ENCODE data around the gene C2CD5. TPM values are rescaled to one million over a fixed set of nuclear protein-coding genes. Genes with fewer than 3 reads are reported as not detected.
"Not testable (repeated sequence)": the region's sequence is repeated elsewhere in the genome, so short reads cannot be mapped to it uniquely, and the experiment has no call there.

C2CD5 gene
- total and polyA plus RNA-seq, 2 of the 13 experiments (the other 11 are each of a cell fraction or from before 2014, with no cell fraction given), result 12.6 to 14.6 TPM

- TF ChIP-seq, protein P1, sequence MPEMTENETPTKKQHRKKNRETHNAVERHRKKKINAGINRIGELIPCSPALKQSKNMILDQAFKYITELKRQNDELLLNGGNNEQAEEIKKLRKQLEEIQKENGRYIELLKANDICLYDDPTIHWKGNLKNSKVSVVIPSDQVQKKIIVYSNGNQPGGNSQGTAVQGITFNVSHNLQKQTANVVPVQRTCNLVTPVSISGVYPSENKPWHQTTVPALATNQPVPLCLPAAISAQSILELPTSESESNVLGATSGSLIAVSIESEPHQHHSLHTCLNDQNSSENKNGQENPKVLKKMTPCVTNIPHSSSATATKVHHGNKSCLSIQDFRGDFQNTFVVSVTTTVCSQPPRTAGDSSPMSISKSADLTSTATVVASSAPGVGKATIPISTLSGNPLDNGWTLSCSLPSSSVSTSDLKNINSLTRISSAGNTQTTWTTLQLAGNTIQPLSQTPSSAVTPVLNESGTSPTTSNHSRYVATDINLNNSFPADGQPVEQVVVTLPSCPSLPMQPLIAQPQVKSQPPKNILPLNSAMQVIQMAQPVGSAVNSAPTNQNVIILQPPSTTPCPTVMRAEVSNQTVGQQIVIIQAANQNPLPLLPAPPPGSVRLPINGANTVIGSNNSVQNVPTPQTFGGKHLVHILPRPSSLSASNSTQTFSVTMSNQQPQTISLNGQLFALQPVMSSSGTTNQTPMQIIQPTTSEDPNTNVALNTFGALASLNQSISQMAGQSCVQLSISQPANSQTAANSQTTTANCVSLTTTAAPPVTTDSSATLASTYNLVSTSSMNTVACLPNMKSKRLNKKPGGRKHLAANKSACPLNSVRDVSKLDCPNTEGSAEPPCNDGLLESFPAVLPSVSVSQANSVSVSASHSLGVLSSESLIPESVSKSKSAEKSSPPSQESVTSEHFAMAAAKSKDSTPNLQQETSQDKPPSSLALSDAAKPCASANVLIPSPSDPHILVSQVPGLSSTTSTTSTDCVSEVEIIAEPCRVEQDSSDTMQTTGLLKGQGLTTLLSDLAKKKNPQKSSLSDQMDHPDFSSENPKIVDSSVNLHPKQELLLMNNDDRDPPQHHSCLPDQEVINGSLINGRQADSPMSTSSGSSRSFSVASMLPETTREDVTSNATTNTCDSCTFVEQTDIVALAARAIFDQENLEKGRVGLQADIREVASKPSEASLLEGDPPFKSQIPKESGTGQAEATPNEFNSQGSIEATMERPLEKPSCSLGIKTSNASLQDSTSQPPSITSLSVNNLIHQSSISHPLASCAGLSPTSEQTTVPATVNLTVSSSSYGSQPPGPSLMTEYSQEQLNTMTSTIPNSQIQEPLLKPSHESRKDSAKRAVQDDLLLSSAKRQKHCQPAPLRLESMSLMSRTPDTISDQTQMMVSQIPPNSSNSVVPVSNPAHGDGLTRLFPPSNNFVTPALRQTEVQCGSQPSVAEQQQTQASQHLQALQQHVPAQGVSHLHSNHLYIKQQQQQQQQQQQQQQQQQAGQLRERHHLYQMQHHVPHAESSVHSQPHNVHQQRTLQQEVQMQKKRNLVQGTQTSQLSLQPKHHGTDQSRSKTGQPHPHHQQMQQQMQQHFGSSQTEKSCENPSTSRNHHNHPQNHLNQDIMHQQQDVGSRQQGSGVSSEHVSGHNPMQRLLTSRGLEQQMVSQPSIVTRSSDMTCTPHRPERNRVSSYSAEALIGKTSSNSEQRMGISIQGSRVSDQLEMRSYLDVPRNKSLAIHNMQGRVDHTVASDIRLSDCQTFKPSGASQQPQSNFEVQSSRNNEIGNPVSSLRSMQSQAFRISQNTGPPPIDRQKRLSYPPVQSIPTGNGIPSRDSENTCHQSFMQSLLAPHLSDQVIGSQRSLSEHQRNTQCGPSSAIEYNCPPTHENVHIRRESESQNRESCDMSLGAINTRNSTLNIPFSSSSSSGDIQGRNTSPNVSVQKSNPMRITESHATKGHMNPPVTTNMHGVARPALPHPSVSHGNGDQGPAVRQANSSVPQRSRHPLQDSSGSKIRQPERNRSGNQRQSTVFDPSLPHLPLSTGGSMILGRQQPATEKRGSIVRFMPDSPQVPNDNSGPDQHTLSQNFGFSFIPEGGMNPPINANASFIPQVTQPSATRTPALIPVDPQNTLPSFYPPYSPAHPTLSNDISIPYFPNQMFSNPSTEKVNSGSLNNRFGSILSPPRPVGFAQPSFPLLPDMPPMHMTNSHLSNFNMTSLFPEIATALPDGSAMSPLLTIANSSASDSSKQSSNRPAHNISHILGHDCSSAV (CRISPR knock-in tag; IDR thresholded peaks at IDR 0.05; ENCODE audit: borderline replicate concordance), result no peak
- TF ChIP-seq GTF2F1 (IDR thresholded peaks at IDR 0.05; ENCODE audit: low read length), result no peak
Observed at GRCh38 chr12:22447223-22447622, 97.1 kb downstream of the C2CD5 start (continued).

DNA sequence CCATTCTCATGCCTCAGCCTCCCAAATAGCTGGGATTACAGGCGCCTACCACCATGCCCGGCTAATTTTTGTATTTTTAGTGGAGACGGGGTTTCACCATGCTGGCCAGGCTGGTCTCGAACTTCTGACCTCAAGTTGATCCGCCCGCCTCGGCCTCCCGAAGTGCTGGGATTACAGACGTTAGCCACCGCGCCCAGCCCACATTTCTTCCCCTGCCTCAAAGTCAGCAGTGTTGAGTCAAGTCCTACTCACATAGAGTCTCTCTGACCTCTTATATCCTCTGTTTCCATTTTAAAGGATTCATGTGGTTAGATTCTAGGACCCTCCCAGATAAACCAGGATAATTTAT, 100.1 kb downstream of the C2CD5 start:
- H3K9me3 ChIP-seq (ENCODE audit: low read length); H3K9ac ChIP-seq (ENCODE audit: insufficient read depth, low read depth, low read length); H2AFZ ChIP-seq (ENCODE audit: low read length); H3K4me2 ChIP-seq (ENCODE audit: low read depth, low read length); DNase-seq (ENCODE audit: low spot score); H3K27me3 ChIP-seq (ENCODE audit: control insufficient read depth in 1 of 2, insufficient read depth in 2 of 2, low read length in 2 of 2); H3K27ac ChIP-seq (ENCODE audit: extremely low read length, insufficient read depth, low read length); POLR2A ChIA-PET; ATAC-seq; BruUV-seq (replicated peaks); H3K4me3 ChIP-seq (replicated peaks in 1 of 3; ENCODE audit: insufficient read depth in 1 of 3, low read depth in 2 of 3, low read length in 3 of 3); H3K4me1 ChIP-seq (ENCODE audit: insufficient read depth, low read length); H3K79me2 ChIP-seq (ENCODE audit: insufficient read depth, low read length); H4K20me1 ChIP-seq (ENCODE audit: insufficient read depth, low read length); H3K36me3 ChIP-seq (replicated peaks in 1 of 2; ENCODE audit: control insufficient read depth in 1 of 2, insufficient read depth in 2 of 2, low read length in 2 of 2); FAIRE-seq: not testable (repeated sequence)
- intact Hi-C loops (cut with micrococcal nuclease; ENCODE audit: unreplicated experiment) (loop anchor here (5.0 kb wide), 1 partner anchor 362 kb away; no protein-coding TSS in a partner anchor), in situ Hi-C loops (cut with HindIII; ENCODE audit: extremely low pct_ligation_motif_present, low pct_unique_long_range_greater_than_20kb) (loop anchor here (25.0 kb wide), 1 partner anchor 732 kb away; no protein-coding TSS in a partner anchor)
- CTCF ChIA-PET (ENCODE audit: low intra/inter-chr PET ratio, low total read pairs), result interaction anchor here (1.6 to 1.7 kb wide), 2 partner anchors 361 to 746 kb away, joined by 10 to 15 read pairs; no protein-coding TSS in a partner anchor
- WGBS (ENCODE audit: low lambda C conversion rate), result 37% methylated on average over 11 of the region's 11 CpGs
